Activated naive CD4-positive, alpha-beta T cell treated with anti-CD3 and anti-CD28 coated beads for 36 hours (primary cell): ENCODE data around the gene LDHAL6B. TPM values are rescaled to one million over a fixed set of nuclear protein-coding genes. Genes with fewer than 3 reads are reported as not detected.

ENCODE experiments used
- CTCF ChIA-PET: fragments of 350-600 bp; sonication (Branson Sonifier 250); formaldehyde crosslinking; loops from one replicate; lab custom pipeline; 2021; ENCODE audit warnings: antibody characterized with exemption; lab: Charles Lee
- DNase-seq: peaks from one replicate; pipeline ENCODE4 v3.0.0-alpha.2; 2020
- H3K27ac Mint-ChIP-seq: one replicate; pipeline ENCODE4 v1.8.0; 2021; ENCODE audit warnings: mild to moderate bottlenecking, mixed read lengths
- H3K27me3 Mint-ChIP-seq: one replicate; pipeline ENCODE4 v1.8.0; 2021; ENCODE audit warnings: low read depth, mixed read lengths
- H3K36me3 Mint-ChIP-seq: one replicate; pipeline ENCODE4 v1.8.0; 2021; ENCODE audit warnings: low read depth, mixed read lengths
- H3K4me1 Mint-ChIP-seq: one replicate; pipeline ENCODE4 v1.8.0; 2021; ENCODE audit warnings: low read depth, mixed read lengths
- H3K4me3 Mint-ChIP-seq: one replicate; pipeline ENCODE4 v1.8.0; 2021; ENCODE audit warnings: mild to moderate bottlenecking, moderate library complexity, mixed read lengths
- H3K9me3 Mint-ChIP-seq: one replicate; pipeline ENCODE4 v1.8.0; 2021; ENCODE audit warnings: mixed read lengths
- intact Hi-C: fragments of 100-400 bp; cut with micrococcal nuclease; formaldehyde crosslinking; loops from one replicate; pipeline ENCODE4 v1.15.1; 2023
- total RNA-seq, 2 experiments: library from RNA; stranded (reverse); gene quantifications; one replicate each; pipeline ENCODE4 v1.2.3, GENCODE V29; 2021

The LDHAL6B gene
- total RNA-seq, 2 experiments from 2014 or later = not detected

GRCh38 chr15:59169251-59169708, 37.4 kb upstream of the LDHAL6B start:
- no peak overlapping the region for H3K27ac Mint-ChIP-seq
- H3K36me3 Mint-ChIP-seq = no peaks in the 10 kb centered on the region
- CTCF ChIA-PET = interaction anchor here (0.6 to 2.1 kb wide), 2 partner anchors 212 to 325 kb away, joined by 3 to 5 read pairs; no protein-coding TSS in a partner anchor
- H3K4me3 Mint-ChIP-seq = no peak overlapping the region
- H3K4me1 Mint-ChIP-seq = peaks cover 4% of the 10 kb centered on the region
- no peaks in the 10 kb centered on the region for H3K9me3 Mint-ChIP-seq
- no peaks in the 10 kb centered on the region for H3K27me3 Mint-ChIP-seq
- DNase-seq = no peak
- intact Hi-C loops = no loop called here

- Mint-ChIP-seq H3K27ac (no peak overlapping the region), H3K4me3 (no peak overlapping the region), H3K9me3 (no peaks in the 10 kb centered on the region), H3K27me3 (peaks cover 4% of the 10 kb centered on the region), H3K4me1 (peaks cover 4% of the 10 kb centered on the region), H3K36me3 (no peaks in the 10 kb centered on the region)
- CTCF ChIA-PET = interaction anchor here (0.6 to 2.1 kb wide), 4 partner anchors 206 to 323 kb away, joined by 3 to 5 read pairs (median 4); no protein-coding TSS in a partner anchor
- intact Hi-C loops = no loop called here
- no peak for DNase-seq
Measured at GRCh38 chr15:59170295-59171066, 36.2 kb upstream of the LDHAL6B start.

GRCh38 chr15:59171067-59171397, 35.6 kb upstream of the LDHAL6B start:
- Mint-ChIP-seq H3K36me3 (no peaks in the 10 kb centered on the region), H3K9me3 (no peaks in the 10 kb centered on the region), H3K27me3 (peaks cover 4% of the 10 kb centered on the region), H3K4me3 (no peak overlapping the region), H3K4me1 (peaks cover 4% of the 10 kb centered on the region), H3K27ac (no peak overlapping the region)
- DNase-seq = no peak
- CTCF ChIA-PET = interaction anchor here (0.6 to 2.1 kb wide), 2 partner anchors 214 to 302 kb away, joined by 4 to 5 read pairs; no protein-coding TSS in a partner anchor
- intact Hi-C loops = no loop called here

GRCh38 chr15:59172289-59172901, 34.2 kb upstream of the LDHAL6B start:
- no peak overlapping the region for H3K4me3 Mint-ChIP-seq
- intact Hi-C loops = no loop called here
- H3K9me3 Mint-ChIP-seq = no peaks in the 10 kb centered on the region
- peaks cover 7% of the 10 kb centered on the region for H3K27me3 Mint-ChIP-seq
- CTCF ChIA-PET = interaction anchor here (0.6 kb wide), 1 partner anchor 513 kb away, joined by 5 read pairs; no protein-coding TSS in a partner anchor
- H3K27ac Mint-ChIP-seq = no peak overlapping the region
- DNase-seq = no peak
- peaks cover 4% of the 10 kb centered on the region for H3K4me1 Mint-ChIP-seq
- no peaks in the 10 kb centered on the region for H3K36me3 Mint-ChIP-seq

GRCh38 chr15:59173194-59173593, 33.4 kb upstream of the LDHAL6B start:
- no peaks in the 10 kb centered on the region for H3K9me3 Mint-ChIP-seq
- H3K27ac Mint-ChIP-seq = no peak overlapping the region
- no peak overlapping the region for H3K4me3 Mint-ChIP-seq
- H3K27me3 Mint-ChIP-seq = peaks cover 12% of the 10 kb centered on the region
- intact Hi-C loops = no loop called here
- CTCF ChIA-PET = no interaction called here
- no peaks in the 10 kb centered on the region for H3K36me3 Mint-ChIP-seq
- peaks cover 4% of the 10 kb centered on the region for H3K4me1 Mint-ChIP-seq
- DNase-seq = no peak

GRCh38 chr15:59174151-59174834, 32.4 kb upstream of the LDHAL6B start:
- CTCF ChIA-PET = interaction anchor here (0.8 to 1.3 kb wide), 5 partner anchors 11 to 340 kb away, joined by 3 to 8 read pairs (median 4); no protein-coding TSS in a partner anchor
- no peaks in the 10 kb centered on the region for H3K9me3 Mint-ChIP-seq
- peaks cover 12% of the 10 kb centered on the region for H3K27me3 Mint-ChIP-seq
- no peak overlapping the region for H3K4me3 Mint-ChIP-seq
- intact Hi-C loops = no loop called here
- H3K36me3 Mint-ChIP-seq = no peaks in the 10 kb centered on the region
- no peak for DNase-seq
- H3K27ac Mint-ChIP-seq = no peak overlapping the region
- peaks cover 3% of the 10 kb centered on the region for H3K4me1 Mint-ChIP-seq

- Mint-ChIP-seq H3K27ac (no peak overlapping the region), H3K4me1 (no peaks in the 10 kb centered on the region), H3K4me3 (no peak overlapping the region), H3K36me3 (no peaks in the 10 kb centered on the region), H3K9me3 (no peaks in the 10 kb centered on the region), H3K27me3 (peaks cover 12% of the 10 kb centered on the region)
- CTCF ChIA-PET = interaction anchor here (0.8 to 1.3 kb wide), 6 partner anchors 11 to 339 kb away, joined by 3 to 8 read pairs (median 4); no protein-coding TSS in a partner anchor
- peak; percentile 55 for DNase-seq
- intact Hi-C loops = loop anchor here (1.0 kb wide), 1 partner anchor 318 kb away; no protein-coding TSS in a partner anchor
Measured at GRCh38 chr15:59174835-59175831, 31.5 kb upstream of the LDHAL6B start.

GRCh38 chr15:59176653-59177316, 29.9 kb upstream of the LDHAL6B start:
- peaks cover 6% of the 10 kb centered on the region for H3K9me3 Mint-ChIP-seq
- H3K4me1 Mint-ChIP-seq = no peaks in the 10 kb centered on the region
- H3K4me3 Mint-ChIP-seq = no peak overlapping the region
- no peak for DNase-seq
- H3K27ac Mint-ChIP-seq = no peak overlapping the region
- CTCF ChIA-PET = no interaction called here
- H3K27me3 Mint-ChIP-seq = peaks cover 12% of the 10 kb centered on the region
- H3K36me3 Mint-ChIP-seq = no peaks in the 10 kb centered on the region
- intact Hi-C loops = no loop called here

- H3K4me1 Mint-ChIP-seq = no peaks in the 10 kb centered on the region
- intact Hi-C loops = no loop called here
- H3K27ac Mint-ChIP-seq = no peak overlapping the region
- H3K9me3 Mint-ChIP-seq = peaks cover 7% of the 10 kb centered on the region
- no peak overlapping the region for H3K4me3 Mint-ChIP-seq
- DNase-seq = no peak
- CTCF ChIA-PET = no interaction called here
- peaks cover 12% of the 10 kb centered on the region for H3K27me3 Mint-ChIP-seq
- H3K36me3 Mint-ChIP-seq = no peaks in the 10 kb centered on the region
Measured at GRCh38 chr15:59177317-59177660, 29.4 kb upstream of the LDHAL6B start.

GRCh38 chr15:59178151-59178695, 28.4 kb upstream of the LDHAL6B start:
- Mint-ChIP-seq H3K27ac (no peak overlapping the region), H3K4me3 (no peak overlapping the region), H3K4me1 (no peaks in the 10 kb centered on the region), H3K27me3 (peaks cover 12% of the 10 kb centered on the region), H3K9me3 (peaks cover 15% of the 10 kb centered on the region), H3K36me3 (no peaks in the 10 kb centered on the region)
- CTCF ChIA-PET = no interaction called here
- intact Hi-C loops = no loop called here
- no peak for DNase-seq

GRCh38 chr15:59179717-59180116, 26.9 kb upstream of the LDHAL6B start:
- intact Hi-C loops = no loop called here
- CTCF ChIA-PET = interaction anchor here (0.7 kb wide), 1 partner anchor 118 kb away, joined by 3 read pairs; no protein-coding TSS in a partner anchor
- Mint-ChIP-seq H3K9me3 (peaks cover 15% of the 10 kb centered on the region), H3K27ac (no peak overlapping the region), H3K36me3 (no peaks in the 10 kb centered on the region), H3K4me1 (no peaks in the 10 kb centered on the region), H3K4me3 (no peak overlapping the region), H3K27me3 (peaks cover 12% of the 10 kb centered on the region)
- no peak for DNase-seq
